Measurements from ENCODE around the gene CACNA1H.

CACNA1H gene

GRCh38 chr16:1143761-1144450, 9.0 kb upstream of the CACNA1H start:
- no peak for DNase-seq

- DNase-seq, result no peak
Observed at GRCh38 chr16:1144476-1145382, 8.2 kb upstream of the CACNA1H start.

DNA sequence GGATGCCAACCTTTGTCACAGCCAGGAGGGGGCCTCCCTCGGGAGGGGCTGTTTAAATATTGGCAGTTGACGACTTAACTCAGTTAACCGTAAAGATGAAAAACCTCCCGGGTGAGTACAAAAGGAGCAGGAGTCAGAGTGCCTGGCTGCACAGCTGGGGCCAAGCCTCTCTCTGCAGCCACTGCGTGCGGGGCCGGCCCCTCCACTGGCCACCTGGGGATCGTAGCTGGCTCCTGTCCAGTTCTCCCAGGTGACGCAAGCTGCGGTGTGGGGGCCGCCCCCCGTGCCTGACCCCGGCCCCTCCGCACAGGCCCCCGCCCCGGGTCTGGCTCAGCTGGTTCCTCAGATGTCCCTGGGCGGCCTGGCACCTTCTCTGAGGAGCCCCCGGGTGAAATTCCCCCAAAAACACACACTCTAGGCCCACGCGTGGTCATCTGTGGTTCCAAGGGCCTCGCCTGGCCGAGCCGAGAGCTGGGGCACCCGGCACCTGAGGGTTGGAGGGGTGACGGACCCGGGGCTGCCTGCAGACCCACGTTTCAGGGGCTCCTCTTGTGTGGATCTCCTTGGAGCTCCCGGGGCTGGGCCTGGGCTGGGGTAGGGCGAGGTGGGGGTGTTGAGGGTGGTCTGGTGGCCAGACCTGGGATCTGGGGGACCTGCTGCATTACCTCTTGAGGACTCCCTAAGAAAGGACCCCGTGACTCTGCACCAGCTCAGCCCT, 7.4 kb upstream of the CACNA1H start:
- no peak for DNase-seq

- DNase-seq, result no peak
Observed at GRCh38 chr16:1146409-1146808, 6.5 kb upstream of the CACNA1H start.

- no peak for DNase-seq
Observed at GRCh38 chr16:1147027-1147426, 5.9 kb upstream of the CACNA1H start.

GRCh38 chr16:1149101-1149636, 3.7 kb upstream of the CACNA1H start:
- no peak for DNase-seq

GRCh38 chr16:1150511-1150982, 2.4 kb upstream of the CACNA1H start:
- peak; percentile 17 for DNase-seq

DNA sequence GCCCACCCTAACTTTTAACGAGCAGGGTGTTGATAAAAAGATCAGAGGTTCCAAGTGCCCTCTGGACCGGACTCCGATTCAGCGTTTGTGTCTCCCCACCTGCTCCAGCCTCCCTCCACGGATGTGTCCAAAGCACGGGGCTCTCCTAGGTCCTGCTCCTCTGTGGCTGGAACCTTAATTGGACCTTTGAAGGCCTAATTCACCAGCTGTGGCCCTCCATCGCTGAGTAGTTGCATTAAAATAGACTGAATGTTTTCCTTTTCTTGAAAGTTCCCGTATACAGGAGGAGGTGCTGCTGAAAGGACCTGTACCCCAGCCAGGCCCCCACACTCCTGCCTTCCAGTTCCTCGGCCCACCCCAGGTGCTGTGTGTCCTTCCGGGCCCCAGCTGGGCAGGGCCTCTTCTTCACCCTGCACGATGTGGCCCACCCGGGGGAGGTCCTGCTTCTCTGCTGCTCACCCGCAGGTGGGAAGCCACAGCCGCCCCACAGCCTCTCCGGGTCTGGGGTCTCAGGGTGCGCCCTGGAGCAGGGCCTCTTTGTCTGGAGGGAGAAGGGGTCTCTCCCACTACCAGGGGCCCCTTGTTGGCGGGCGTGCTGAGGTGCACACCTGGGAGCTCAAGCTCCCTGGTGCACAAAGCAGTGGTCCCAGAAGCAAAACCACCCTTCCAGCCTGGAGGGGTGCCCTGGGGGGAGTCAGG, 1.3 kb upstream of the CACNA1H start:
- no peak for DNase-seq

GRCh38 chr16:1152123-1152638, 725 bp upstream of the CACNA1H start:
- peak; percentile 48 for DNase-seq

GRCh38 chr16:1153480-1154160, 714 bp downstream of the CACNA1H start:
- no peak for DNase-seq

- DNase-seq, result no peak
Observed at GRCh38 chr16:1154291-1154886, 1.5 kb downstream of the CACNA1H start.

DNA sequence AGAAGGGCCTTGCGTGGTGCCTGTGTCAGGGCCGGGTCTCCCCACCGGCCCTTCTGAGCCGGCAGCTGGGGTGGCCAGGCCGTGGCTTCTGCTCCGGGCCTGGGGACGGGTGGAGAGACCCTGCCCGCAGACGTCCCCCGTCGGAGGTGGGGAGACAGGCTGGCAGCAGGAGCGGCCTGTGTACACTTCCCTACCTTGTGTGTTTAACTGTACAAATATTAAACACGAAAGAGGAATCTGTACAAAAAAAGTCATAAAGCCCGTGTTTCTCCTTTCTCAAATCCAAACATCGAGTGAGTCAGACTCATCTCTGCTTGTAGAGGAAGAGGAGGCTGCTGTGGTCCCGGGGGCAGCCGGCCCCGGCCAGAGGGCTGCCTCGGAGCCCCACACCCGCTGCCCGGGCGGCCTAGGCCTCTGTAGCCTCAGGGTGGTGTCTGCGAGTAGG, 2.0 kb downstream of the CACNA1H start:
- DNase-seq, result no peak

DNA sequence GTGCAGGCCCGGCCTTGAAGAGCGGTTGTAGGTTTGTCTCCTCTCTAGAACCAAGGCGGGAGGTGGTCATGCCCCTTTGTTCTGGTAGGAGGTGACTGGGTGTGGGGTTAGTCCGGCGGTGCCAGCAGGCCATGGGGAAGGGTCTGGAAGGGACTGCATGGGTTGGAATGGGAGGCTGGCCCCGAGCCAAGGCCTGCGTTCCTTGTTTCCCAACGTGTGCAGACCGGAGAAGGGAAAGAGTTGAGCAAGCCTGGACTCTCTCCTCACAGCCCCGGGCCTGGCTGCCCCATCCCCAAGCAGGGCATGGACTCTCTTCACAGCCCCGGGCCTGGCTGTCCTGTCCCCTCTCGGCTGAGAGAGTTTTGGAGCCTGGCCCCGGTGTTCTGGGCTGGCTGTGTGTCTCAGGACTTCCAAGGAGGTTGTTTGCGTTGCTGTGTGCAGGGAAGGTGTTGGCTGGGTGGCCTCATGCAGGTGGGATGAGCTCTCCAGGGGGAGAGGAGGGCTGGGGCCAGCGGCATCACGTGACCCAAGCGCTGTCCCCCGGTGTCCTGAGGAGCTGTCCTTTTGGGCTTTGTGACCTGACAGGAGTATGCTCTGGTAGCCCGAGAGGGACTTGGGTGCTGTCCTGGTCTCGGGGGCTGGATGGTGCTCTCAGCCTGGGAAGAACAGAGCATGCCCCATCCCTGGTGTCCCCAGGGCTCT, 2.6 kb downstream of the CACNA1H start:
- DNase-seq, result no peak

DNA sequence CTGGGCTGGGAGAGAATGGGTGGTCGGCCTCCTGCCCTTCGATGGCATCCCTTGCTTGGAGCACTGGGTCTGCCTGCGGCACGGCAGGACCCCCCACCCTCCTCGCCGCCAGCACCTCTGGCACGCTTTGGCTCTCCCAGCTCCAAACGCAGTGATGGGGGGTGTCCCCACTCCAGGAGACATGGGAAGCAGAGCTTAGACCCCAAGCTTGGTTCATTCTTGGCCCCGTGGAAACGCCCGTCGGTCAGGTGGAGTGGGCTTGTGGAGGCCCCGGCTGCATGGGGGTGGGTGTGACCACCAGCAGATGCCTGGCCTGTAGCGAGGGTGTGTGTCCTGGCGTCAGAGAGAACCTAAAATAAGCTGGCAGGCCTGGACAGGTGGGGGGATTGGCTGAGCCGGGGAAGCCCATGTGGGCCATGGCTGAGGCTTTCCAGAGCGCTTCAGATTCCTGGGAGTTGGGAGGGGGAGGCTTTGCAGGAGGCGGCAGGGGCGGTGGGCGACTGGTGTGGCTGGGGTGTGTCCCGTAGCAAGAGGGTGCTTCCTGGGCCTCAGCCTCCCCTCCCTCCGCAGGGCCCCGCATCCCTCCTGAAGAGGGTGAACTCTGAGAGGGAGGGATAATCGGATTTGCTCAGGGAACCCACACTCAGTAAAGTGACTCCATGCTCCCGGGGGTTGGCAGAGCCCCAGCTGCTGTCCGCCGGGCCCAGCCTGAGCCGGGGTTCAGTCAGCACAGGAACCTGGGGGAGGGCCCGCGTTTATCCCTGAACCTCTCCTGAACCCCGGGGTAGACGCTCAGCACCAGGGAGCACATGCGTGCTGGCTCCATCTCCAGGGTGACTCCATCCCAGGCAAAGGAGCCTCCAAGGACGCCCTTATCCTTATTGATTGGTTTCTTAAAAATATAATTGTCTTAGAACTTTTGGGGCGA, 3.4 kb downstream of the CACNA1H start:
- DNase-seq, result no peak

GRCh38 chr16:1156983-1157638, 4.2 kb downstream of the CACNA1H start:
- DNase-seq, result no peak

DNA sequence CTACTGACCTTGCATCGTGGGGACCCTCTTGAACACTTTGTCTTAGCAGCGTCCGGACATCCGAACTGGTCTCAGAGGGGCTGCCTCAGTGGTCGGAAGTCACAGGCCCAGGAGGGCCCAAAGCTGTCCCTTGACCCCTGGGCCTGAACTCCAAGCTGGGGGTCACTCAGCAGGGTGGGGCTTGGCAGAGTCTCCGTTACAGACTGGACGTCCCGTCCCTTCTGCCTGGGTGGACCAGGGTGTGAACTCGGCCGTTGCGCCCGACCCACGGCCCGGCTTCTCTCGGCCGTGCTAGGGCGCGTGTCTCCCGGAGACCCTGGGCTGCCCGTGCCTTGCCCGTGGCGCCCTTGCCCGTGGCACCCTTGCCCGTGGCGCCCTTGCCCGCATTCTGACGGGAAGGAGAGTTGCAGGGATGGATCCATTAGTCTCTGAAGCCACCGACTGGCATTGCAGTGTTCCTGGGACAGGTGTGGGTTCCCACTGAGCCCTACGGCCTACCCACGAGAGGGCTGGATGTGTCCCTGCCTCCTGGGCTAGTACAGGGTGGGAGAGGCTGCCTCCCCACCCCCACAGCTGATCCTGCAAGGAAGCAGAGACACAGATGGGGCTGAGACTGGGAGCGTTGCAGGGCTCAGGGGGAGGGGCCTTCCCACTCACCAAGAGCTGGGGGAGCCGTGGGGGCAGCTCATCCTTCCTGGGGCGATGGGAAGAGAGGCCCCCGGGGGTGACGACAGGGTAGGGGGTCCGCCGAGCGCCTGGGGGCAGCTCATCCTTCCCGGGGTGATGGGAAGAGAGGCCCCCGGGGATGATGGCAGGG, 4.9 kb downstream of the CACNA1H start:
- no peak for DNase-seq

DNA sequence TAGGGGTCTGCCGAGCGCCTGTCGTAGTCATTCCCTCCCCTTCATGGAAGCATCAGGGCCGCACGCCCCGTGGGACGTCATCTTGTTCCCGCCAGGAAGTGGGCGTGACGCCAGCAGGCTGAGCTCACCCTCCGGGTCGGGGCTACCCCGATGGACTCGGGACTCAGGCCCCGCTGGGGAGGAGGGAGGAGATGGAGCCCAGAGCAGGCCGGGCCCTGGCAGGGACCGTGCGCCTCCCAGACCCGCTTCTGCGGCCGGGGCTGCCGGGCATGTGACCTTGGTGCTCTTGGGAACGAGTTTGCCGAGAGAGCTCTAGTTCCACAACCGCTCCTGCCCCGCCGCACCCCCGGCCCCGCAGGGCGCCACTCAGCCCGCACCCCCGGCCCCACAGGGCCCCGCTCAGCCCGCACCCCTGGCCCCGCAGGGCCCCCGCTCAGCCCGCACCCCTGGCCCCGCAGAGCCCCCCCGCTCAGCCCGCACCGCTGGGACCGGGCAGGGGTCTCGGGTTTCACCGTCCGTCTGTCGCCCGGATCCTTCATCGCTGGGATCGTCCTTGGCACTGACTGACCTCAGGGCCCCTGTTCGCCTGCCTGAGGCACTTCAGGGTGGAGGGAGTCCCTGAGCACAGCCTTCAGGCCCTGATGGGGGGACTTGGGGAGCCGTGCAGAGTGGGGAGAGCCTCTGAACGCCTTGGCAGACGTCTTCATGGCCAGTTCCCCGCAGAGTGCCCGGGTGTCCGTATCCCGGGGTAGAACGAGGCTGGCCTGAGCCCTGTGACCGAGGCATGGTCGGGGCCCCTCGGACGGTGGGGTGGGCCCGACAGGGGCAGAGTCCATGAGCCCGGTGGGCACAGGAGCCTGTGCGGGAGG, 5.8 kb downstream of the CACNA1H start:
- no peak for DNase-seq

All from CD4-positive, alpha-beta T cell treated with Interleukin-10 for 1 hour (primary cell).